LHCN-M2 (cell line): Measurements from ENCODE around the gene FAM193A. TPM values are rescaled to one million over a fixed set of nuclear protein-coding genes. Genes with fewer than 3 reads are reported as not detected.
"Not testable (repeated sequence)": the region's sequence is repeated elsewhere in the genome, so short reads cannot be mapped to it uniquely, and the experiment has no call there.

Experiments used
- DNase-seq: peaks from one replicate; pipeline ENCODE4 v3.0.0-alpha.2; 2012; ENCODE audit warnings: low read depth
- total RNA-seq: library from RNA; depleted of rRNA; stranded (reverse); fragments of >200 nt; gene quantifications from 2 replicates; pipeline ENCODE4 v1.2.3, GENCODE V29; 2014

FAM193A gene
- total RNA-seq, 1 experiment from 2014 or later: 14.9 TPM

DNA sequence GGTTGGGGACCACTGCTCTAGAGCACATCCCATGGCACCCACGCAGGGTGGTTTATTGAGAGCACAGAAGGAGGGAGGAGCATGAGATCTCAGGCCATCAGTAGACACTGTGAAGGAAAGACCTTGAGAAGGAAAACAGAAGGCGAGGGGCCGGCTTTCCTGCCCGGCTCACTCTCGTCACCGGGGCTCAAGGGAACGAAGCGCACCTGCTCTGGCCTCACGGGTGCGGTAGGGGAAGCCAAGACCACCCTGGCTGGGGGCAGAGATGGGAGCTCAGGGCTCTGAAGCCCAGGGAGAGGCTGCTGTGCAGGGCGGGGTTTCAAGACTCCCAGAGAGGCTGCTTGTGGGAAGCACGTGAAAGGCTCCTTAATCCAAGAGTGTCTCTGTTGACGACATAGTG lies 113.8 kb downstream of the FAM193A start:
- DNase-seq: no peak

DNA sequence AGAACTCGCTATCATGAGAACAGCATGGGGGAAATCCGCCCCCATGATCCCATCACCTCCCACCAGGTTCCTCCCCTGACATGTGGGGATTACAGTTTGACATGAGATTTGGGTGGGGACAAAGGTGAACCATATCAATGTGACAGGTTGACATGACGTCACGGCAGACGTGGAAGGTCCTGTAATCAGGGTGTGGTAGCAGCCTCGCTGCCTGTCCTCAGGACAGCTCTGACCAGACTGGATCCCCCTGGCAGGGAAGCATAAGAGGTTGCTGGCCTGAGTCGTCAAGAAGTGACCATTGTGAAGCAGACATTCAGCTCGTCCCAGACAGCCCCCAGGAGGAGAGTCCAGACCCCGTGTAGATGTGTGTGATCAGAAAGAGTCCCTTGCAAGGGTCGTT lies 115.1 kb downstream of the FAM193A start:
- DNase-seq: no peak

- no peak for DNase-seq
These were observed 115.6 kb downstream of the FAM193A start for GRCh38 chr4:2651998-2652397.

DNA sequence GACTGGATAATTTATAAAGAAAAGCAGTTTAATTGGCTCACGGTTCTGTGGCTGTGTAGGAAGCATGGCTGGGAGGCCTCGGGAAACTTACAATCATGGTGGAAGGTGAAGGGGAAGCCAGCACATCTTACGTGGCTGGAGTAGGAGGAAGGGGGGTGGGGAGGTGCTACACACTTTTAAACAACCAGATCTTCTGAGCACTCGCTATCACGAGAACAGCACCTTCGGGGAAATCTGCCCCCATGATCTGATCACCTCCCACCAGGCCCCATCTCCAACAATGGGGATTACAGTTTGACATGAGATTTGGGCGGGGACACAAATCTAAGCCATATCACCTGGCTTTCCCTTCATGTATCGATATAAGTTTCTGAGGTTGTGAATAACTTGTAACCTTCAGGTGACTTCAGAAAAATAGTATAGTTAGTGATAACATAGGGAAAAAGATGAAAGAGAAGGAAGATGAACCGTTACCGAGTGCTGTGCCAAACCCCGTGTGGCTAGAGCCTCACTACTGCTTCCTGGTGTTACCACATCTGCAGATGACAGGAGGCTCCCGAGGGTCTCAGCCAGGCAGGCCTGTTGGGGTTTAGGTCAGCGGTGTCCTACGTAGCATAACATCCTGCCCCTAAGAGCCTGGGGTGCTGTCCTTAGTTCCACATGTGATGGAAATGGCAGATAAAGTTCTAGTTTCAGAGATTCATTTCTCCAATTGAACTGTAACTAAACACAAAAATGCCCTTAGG lies 116.1 kb downstream of the FAM193A start:
- DNase-seq: no peak

DNA sequence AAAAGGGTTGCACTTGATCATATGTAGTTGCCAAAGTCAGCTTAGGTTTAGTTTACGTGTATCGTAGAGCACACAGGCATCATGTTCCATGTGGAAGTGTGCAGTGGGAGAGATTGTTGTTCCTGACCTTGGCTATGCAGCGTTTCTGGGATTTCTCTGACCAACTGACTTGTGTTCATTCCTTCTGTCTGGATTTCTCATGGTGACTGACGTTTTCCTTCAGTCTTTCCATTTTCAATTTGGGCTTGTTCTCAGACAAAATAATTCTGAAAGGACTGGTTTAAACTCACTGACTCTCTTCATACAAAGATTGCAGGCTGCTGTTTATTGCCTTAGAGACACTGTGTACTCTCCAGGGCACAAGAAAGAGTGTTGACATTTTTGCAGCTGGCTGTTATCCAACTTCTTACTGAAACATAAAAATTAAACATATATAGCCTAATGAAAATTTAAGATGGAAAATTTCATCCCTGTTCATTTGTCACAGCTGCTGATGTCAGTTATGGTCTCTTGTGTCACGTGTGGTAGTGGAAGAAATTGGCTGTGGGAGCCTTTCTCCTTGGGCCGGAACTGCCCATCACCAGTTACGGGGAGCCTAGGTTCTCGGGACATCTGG lies 124.3 kb downstream of the FAM193A start:
- DNase-seq: peak; percentile 50

- peak; percentile 88 for DNase-seq
These were observed 126.2 kb downstream of the FAM193A start for GRCh38 chr4:2662598-2662997.

DNA sequence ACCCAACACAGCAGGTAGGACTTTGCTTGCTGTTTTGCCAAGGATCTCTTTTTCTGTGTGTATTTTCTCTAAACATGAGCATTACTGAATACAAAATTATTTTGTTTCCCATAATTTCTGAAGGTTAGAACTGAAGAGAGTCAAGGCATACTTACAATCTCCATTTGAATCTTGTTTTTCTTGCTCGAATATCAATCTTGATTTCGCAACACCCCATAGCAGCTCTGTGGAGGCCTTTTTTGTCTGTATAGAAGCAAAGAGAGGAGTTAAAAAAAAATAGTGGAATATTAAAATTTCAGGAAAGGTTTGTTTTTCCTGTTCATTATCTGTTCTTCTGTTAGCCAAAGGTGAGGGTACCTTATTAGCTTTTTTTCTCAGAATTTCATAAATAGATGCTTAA lies 126.8 kb downstream of the FAM193A start:
- no peak for DNase-seq

DNA sequence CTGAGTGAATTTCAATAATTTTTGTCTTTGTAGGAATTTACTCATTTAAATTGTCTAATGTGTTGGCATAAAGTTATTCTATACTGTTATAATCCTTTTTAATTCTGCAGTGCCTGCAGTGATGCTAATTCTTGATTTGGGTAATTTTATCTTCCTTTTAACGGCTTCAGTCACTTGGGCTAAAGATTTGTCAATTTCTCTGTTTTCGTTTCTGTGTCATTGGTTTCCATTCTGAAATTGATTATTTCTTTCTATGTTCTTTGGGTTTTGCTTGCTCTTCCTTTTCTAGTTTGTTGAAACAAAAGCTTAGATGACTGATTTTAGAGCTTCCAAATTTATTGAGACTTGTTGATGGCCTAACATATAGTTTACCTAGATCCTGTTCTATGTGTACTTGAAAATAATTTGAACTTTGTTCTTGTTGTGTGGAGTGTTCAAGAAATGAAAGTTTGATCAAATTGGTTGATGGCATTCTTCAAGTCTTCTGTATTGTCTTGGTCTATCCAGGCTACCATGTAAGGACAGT lies 130.3 kb downstream of the FAM193A start:
- no peak for DNase-seq

DNA sequence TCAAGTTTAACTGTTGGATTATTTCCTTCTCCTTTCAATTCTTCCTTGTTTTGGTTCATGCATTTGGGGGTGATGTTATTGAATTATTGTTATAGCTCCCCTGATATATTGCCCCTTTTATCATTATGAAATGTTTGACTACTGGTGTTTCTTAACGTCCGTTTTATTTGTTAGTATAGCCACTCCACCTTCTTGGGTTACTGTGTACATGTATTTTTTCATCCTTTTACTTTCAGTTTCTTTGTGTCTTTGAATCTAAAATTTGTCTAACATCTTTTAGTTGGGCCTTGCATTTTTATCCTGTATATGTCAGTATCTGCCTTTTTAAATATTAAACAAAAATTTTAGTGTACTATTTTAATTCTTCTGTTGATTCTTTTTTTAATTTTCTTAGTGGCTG lies 131.0 kb downstream of the FAM193A start:
- no peak for DNase-seq

- no peak for DNase-seq
These were observed 134.9 kb downstream of the FAM193A start for GRCh38 chr4:2671267-2671895.

GRCh38 chr4:2672082-2672481 lies 135.6 kb downstream of the FAM193A start:
- no peak for DNase-seq

DNA sequence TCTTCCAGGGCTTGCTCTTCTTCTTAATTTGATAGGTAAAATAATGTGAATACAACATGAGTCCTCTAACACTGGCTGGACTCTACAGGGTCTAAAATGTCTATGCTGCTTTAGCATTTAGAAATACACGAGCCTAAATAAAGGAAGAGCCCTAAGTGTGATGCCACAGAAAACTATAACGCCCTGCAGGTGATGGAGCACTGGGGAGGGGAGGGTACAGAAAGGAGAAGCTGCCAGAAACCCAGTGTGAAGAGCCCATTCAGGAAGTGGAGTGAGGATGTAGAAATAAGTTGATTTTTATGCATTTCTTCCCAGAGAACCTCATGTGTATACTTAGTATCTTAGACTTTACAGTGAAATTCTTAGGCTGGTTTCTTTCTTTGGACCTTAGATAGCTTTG lies 136.3 kb downstream of the FAM193A start:
- no peak for DNase-seq

GRCh38 chr4:2673157-2673556 lies 136.7 kb downstream of the FAM193A start:
- no peak for DNase-seq

GRCh38 chr4:2679762-2680161 lies 143.3 kb downstream of the FAM193A start:
- not testable (repeated sequence) for DNase-seq

- DNase-seq: no peak
These were observed 148.0 kb downstream of the FAM193A start for GRCh38 chr4:2684486-2684885.

DNA sequence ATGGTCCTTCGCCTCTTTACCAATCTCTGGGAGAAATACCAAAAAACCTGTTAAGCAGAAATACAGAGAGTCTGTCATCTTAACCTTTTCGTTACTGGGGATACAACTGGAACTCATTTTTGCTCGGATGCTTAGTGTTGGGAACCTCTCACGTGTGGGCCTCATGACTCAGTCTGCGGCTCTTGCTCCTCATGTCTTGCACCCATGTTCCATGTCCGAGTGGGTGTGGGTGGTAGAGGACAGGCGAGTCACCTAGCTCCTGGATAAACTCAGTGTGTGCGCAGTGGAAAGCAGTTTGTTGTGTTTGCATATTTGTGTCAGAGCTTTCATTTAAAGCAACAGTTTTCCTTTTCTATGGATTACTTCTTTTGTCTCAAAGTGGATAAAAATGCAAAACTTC lies 149.1 kb downstream of the FAM193A start:
- DNase-seq: peak; percentile 47

DNA sequence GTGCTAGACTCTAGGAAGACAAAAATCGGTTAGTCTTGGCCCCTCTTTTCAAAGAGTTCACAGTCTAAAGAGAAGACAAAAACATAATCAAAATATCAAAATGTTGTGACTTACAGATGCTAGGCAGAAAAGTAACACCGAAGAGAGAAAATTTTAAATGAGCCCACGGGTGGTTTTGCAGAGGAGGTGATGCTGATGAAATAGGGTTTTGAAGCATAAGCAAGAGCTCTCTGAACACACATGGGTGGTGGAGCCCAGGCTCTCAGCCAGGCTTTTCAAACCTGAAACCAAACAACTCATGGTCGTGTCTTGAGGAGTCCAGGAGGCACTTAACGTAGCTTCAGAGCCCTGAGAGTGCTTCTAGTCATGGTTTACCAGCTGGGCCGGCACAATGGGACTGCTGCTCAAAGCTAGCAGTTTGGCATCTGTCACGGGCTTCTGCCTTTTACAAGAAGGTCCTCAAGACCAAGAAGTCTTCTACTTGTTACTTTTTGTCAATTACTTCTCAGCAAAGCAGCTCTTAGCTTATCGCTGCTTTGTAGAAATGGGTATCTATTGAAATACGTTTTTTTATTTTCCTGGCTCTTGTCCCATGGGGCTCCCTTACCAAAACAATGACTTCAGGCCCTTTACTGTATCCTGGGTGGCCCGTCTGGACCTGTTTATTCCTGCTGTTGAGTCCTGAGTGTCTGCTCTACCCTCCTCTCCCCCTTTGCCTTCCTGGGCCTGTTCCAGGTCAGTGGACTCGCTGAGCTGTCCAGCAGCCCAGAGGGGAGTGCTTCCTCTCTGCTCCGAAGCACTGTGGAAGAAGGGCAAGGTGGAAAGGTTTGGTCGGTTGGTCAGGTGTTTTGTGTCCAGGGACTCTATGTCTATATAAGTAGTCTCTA lies 150.2 kb downstream of the FAM193A start:
- no peak for DNase-seq

GRCh38 chr4:2688281-2688680 lies 151.8 kb downstream of the FAM193A start:
- DNase-seq: no peak

DNA sequence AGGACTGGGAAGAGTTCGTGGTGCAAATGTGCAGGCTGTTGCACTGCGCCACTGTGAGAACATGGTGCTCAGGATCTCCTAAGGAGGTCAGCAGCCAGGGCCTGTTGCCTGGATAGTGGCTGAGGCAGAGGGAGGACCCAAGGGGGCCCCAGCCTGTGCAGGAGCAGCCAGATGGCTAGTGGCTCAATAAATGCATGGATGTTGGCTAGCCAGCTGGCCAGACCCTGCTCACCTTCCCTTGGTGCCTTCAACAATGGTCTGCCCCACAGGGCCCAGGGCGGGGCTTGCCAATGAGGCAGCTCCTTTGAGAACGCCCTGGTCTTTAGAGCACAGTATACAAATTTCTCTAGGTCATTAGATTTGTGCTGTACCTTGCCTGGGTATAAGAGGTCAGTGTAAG lies 152.2 kb downstream of the FAM193A start:
- DNase-seq: no peak

GRCh38 chr4:2689114-2689513 lies 152.7 kb downstream of the FAM193A start:
- DNase-seq: no peak

DNA sequence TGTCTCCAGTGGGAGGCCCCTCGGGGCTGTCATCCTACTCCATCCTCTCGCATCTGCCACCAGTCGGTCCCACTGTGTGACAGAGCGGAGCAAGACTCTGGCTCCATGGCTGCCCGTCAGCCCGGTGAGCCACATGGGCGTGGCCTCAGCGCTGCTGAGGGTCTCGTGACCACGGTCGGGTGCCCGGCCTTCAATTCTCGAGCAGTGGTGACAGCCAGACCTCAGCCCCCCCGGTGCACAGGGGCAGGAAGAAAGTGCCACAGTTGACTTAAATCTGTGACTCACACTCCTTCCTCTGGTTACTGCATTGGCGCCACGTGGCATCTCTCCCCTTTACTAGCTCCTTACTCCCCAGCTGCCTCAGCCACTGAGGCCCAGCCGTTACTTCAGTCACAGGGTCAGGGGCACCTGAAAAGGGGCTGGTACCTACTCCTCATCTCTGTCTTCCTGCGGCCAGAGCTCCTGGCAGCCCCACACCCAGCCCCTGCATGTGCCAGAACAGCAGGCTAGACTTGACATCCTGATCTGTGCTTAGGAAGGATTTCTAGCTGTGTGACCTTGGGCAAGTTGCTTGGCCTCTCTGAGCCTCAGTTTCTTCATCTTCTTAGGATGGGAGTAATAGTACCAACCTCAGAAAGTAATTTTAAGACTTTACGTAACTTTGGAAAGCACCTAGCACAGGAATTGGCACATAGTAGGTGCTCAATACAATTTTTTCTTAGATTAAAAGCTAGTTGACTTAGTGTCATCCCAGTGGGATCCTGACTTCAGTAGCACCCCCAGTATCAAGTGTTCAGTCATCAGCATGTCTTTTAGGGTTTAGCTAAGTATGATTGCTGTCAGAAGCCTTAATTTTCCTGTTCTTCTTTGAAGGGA lies 153.6 kb downstream of the FAM193A start:
- DNase-seq: no peak
